Ascending aorta (tissue), 2 donors: Measurements from ENCODE around the gene GNA12. TPM values are rescaled to one million over a fixed set of nuclear protein-coding genes. Genes with fewer than 3 reads are reported as not detected.
"Not testable (repeated sequence)": the region's sequence is repeated elsewhere in the genome, so short reads cannot be mapped to it uniquely, and the experiment has no call there.

Source experiments
- DNase-seq, 2 donors: peaks; one replicate each; pipeline ENCODE4 v3.0.0-alpha.2; 2019; ENCODE audit warnings: low spot score in 2 of 2
- H3K27ac ChIP-seq, 2 donors: fragments of 200-600 bp; sonication (generic); one replicate each; pipeline ENCODE4 v1.5.1; 2016 to 2017; ENCODE audit warnings: mild to moderate bottlenecking in 1 of 2
- H3K27me3 ChIP-seq: fragments of 200-600 bp; sonication (generic); one replicate; pipeline ENCODE4 v1.5.1; 2017
- H3K36me3 ChIP-seq, 2 donors: fragments of 200-600 bp; sonication (generic); one replicate each; pipeline ENCODE4 v1.5.1; 2016
- H3K4me1 ChIP-seq, 2 donors: fragments of 200-600 bp; sonication (generic); one replicate each; pipeline ENCODE4 v1.5.1; 2016 to 2017; ENCODE audit warnings: mild to moderate bottlenecking in 1 of 2
- H3K4me3 ChIP-seq, 2 donors: fragments of 200-600 bp; sonication (generic); one replicate each; pipeline ENCODE4 v1.5.1; 2016 to 2017; ENCODE audit warnings: mild to moderate bottlenecking in 1 of 2
- H3K9me3 ChIP-seq, 2 donors: fragments of 200-600 bp; sonication (generic); one replicate each; pipeline ENCODE4 v1.5.1; 2016
- CTCF ChIP-seq, 3 experiments: fragments of 200-600 bp in 2 of 3; fragments of 450-650 bp in 1 of 3; sonication (generic) in 2 of 3; IDR thresholded peaks; one replicate each; pipeline ENCODE4 v1.5.1; 2016 to 2019; ENCODE audit warnings: antibody characterized with exemption in 3 of 3, mild to moderate bottlenecking in 1 of 3, moderate library complexity in 1 of 3
- intact Hi-C: fragments of 100-400 bp; cut with DNase I; formaldehyde crosslinking; loops from one replicate; pipeline ENCODE4 v1.15.1; 2023
- total RNA-seq: library from RNA; depleted of rRNA; stranded (reverse); fragments of >200 nt; gene quantifications from one replicate; pipeline ENCODE4 v1.1.0, GENCODE V29; 2016

Gene GNA12
- total RNA-seq, 1 donor from 2014 or later: 61.0 TPM

GRCh38 chr7:2729893-2730716 is 114.0 kb downstream of the GNA12 start:
- DNase-seq: peak in 1 of 2 donors; percentile 65
- H3K4me1 ChIP-seq: peaks cover 4 to 5% of the 10 kb centered on the region in 2 donors
- H3K27me3 ChIP-seq: no peaks in the 10 kb centered on the region
- H3K4me3 ChIP-seq: peak overlapping the region in 1 of 2 donors; percentile 42
- no peak for TF ChIP-seq CTCF (IDR thresholded peaks at IDR 0.05)
- H3K36me3 ChIP-seq: peaks cover 12 to 34% of the 10 kb centered on the region in 2 donors
- peaks cover 0 to 4% of the 10 kb centered on the region in 2 donors for H3K9me3 ChIP-seq
- peak overlapping the region in 1 of 2 donors; percentile 37 for H3K27ac ChIP-seq
- intact Hi-C loops: no loop called here

GRCh38 chr7:2729031-2729892 is 114.8 kb downstream of the GNA12 start:
- Histone ChIP-seq H3K4me1 (peaks cover 4 to 5% of the 10 kb centered on the region in 2 donors), H3K36me3 (peaks cover 13 to 34% of the 10 kb centered on the region in 2 donors), H3K4me3 (peak overlapping the region in 1 of 2 donors; percentile 42), H3K9me3 (peaks cover 0 to 3% of the 10 kb centered on the region in 2 donors), H3K27ac (peak overlapping the region in 1 of 2 donors; percentile 37), H3K27me3 (no peaks in the 10 kb centered on the region)
- DNase-seq: peak in 1 of 2 donors; percentile 60
- intact Hi-C loops: no loop called here
- no peak for TF ChIP-seq CTCF (IDR thresholded peaks at IDR 0.05)

- H3K9me3 ChIP-seq: no peaks in the 10 kb centered on the region
- no peak overlapping the region for H3K4me3 ChIP-seq
- intact Hi-C loops: no loop called here
- no peak for TF ChIP-seq CTCF (IDR thresholded peaks at IDR 0.05)
- H3K27ac ChIP-seq: peak overlapping the region in 1 of 2 donors; percentile 37
- peak in 1 of 2 donors; percentile 59 for DNase-seq
- H3K4me1 ChIP-seq: peaks cover 4 to 5% of the 10 kb centered on the region in 2 donors
- no peaks in the 10 kb centered on the region for H3K27me3 ChIP-seq
- peaks cover 14 to 37% of the 10 kb centered on the region in 2 donors for H3K36me3 ChIP-seq
Observed at GRCh38 chr7:2728316-2729030, 115.6 kb downstream of the GNA12 start.

- H3K9me3 ChIP-seq, H3K27ac ChIP-seq, H3K4me3 ChIP-seq, intact Hi-C loops, H3K27me3 ChIP-seq, H3K4me1 ChIP-seq: not testable (repeated sequence)
- H3K36me3 ChIP-seq: peaks cover 21 to 42% of the 10 kb centered on the region in 2 donors
- peak in 1 of 2 donors; percentile 54 for DNase-seq
Observed at GRCh38 chr7:2727206-2727605, 116.9 kb downstream of the GNA12 start.

GRCh38 chr7:2726316-2727018 is 117.6 kb downstream of the GNA12 start:
- Histone ChIP-seq H3K4me3 (no peak overlapping the region), H3K27me3 (no peaks in the 10 kb centered on the region), H3K9me3 (no peaks in the 10 kb centered on the region), H3K27ac (no peak overlapping the region), H3K4me1 (peaks cover 4 to 5% of the 10 kb centered on the region in 2 donors), H3K36me3 (peaks cover 21 to 46% of the 10 kb centered on the region in 2 donors)
- no peak for TF ChIP-seq CTCF (IDR thresholded peaks at IDR 0.05)
- intact Hi-C loops: no loop called here
- peak in 1 of 2 donors; percentile 58 for DNase-seq
